ENCODE measurements around the gene GFRA4. TPM values are rescaled to one million over a fixed set of nuclear protein-coding genes. Genes with fewer than 3 reads are reported as not detected.

Gene GFRA4
- total RNA-seq, 1 donor from 2014 or later, result not detected

DNA sequence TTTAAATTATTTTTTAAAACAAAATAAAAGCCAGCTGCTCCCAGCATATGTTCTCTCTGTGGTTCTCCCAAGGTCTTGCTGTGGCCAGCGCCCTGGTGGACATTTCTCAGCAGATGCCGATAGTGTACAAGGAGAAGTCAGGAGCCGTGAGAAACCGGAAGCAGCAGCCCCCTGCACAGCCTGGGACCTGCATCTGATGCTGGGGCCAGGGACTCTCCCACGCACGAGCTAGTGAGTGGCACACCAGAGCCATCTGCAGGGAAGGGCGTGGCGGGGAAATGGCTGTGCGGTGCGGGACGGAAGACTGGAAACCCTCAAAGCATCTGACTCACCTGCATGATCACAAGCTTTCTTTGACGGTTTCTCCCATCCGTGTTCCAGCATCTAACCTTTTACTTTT is 16.5 kb downstream of the GFRA4 start:
- Histone ChIP-seq H3K4me1 (no peaks in the 10 kb centered on the region), H3K27ac (no peak overlapping the region), H3K9me3 (no peaks in the 10 kb centered on the region), H3K4me3 (no peak overlapping the region), H3K36me3 (peaks cover 79% of the 10 kb centered on the region), H3K27me3 (no peaks in the 10 kb centered on the region)
- DNase-seq (no peak), ATAC-seq (no peak)
- TF ChIP-seq, protein P1, sequence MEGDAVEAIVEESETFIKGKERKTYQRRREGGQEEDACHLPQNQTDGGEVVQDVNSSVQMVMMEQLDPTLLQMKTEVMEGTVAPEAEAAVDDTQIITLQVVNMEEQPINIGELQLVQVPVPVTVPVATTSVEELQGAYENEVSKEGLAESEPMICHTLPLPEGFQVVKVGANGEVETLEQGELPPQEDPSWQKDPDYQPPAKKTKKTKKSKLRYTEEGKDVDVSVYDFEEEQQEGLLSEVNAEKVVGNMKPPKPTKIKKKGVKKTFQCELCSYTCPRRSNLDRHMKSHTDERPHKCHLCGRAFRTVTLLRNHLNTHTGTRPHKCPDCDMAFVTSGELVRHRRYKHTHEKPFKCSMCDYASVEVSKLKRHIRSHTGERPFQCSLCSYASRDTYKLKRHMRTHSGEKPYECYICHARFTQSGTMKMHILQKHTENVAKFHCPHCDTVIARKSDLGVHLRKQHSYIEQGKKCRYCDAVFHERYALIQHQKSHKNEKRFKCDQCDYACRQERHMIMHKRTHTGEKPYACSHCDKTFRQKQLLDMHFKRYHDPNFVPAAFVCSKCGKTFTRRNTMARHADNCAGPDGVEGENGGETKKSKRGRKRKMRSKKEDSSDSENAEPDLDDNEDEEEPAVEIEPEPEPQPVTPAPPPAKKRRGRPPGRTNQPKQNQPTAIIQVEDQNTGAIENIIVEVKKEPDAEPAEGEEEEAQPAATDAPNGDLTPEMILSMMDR (IDR thresholded peaks at IDR 0.05), result no peak
- intact Hi-C loops (cut with DNase I), result no loop called here

DNA sequence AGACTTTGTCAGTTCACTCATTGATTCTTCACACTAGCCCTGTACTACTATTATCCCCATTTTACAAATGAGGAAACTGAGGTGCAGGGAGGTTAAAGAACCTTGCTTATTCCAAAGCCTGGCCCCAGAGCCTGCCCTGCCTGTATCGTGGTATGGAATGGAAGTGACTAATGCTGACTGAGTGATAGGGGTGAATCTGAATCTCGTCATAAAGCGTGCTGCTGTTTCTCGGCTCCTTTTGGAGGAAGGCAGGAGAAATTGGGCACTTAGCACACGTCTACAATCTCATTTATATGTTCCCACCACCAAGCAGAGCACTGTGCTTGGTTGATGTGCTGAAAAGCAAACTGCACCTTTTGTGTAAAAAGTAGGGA is 17.1 kb downstream of the GFRA4 start:
- H3K9me3 ChIP-seq, result no peaks in the 10 kb centered on the region
- no peaks in the 10 kb centered on the region for H3K4me1 ChIP-seq
- no peaks in the 10 kb centered on the region for H3K27me3 ChIP-seq
- no peak overlapping the region for H3K4me3 ChIP-seq
- DNase-seq (no peak), ATAC-seq (no peak)
- TF ChIP-seq, protein P1 (IDR thresholded peaks at IDR 0.05), result no peak
- intact Hi-C loops (cut with DNase I), result no loop called here
- H3K27ac ChIP-seq, result no peak overlapping the region
- H3K36me3 ChIP-seq, result peaks cover 79% of the 10 kb centered on the region

DNA sequence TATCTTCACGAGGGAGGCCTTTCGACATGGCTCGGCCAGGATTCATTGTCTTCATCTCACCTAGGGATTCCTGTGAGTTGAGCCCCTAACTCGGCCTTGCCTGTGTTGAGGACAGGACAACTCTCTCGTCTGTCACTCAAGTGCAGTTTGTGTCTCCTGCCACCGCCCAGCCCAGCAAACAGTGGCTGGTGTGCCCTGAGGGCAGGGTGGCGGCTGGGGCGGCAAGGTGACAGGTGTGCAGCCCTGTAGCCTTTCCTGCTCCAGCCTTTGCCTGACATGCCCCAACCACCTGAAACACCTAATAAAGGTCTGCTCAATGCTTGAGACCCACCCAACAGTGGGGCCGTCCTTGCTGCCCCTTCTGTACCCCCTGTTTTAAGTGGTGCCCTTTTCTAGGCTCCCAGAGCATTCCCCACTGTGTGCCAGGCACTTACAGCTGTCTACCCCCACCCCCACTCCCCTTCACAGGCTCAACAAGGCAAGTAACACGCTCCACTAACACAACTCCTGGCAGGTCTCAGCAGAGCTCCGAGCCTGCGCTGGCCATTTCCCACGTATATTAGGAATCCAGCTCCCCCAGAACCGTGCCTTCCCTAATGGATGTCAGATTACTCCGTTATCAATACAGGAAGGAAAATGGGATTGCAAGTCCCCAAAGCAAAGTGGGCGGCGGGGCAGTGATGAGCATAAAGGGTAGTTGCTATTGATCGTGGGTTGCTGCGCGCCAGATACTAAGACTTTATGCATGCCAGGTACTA is 17.7 kb downstream of the GFRA4 start:
- ATAC-seq (peak; percentile 10), DNase-seq (no peak)
- Histone ChIP-seq H3K27ac (no peak overlapping the region), H3K27me3 (no peaks in the 10 kb centered on the region), H3K4me1 (no peaks in the 10 kb centered on the region), H3K9me3 (no peaks in the 10 kb centered on the region), H3K36me3 (peaks cover 79% of the 10 kb centered on the region), H3K4me3 (no peak overlapping the region)
- intact Hi-C loops (cut with DNase I), result no loop called here
- TF ChIP-seq, protein P1 (IDR thresholded peaks at IDR 0.05), result no peak

DNA sequence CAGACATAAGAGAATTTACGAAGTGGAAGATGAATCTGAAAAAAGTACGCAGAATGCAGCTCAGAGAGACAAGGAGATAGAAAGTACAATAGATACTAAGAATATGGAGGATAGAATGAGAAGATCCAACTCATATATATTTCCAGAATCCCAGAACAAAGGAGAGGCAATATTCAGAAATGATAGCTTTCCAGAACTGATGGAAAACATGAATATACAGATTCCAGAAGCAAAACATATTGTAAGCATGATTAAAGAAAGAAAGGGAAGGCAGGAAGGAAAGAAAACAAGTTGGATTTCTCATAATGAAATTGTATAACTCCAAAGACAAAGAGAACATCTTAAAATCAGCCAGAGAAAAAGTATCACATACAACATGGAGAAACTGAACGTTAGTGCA is 22.9 kb downstream of the GFRA4 start:
- no peaks in the 10 kb centered on the region for H3K27me3 ChIP-seq
- TF ChIP-seq, protein P1 (IDR thresholded peaks at IDR 0.05), result no peak
- peaks cover 48% of the 10 kb centered on the region for H3K36me3 ChIP-seq
- H3K27ac ChIP-seq, result no peak overlapping the region
- intact Hi-C loops (cut with DNase I), result no loop called here
- no peak for ATAC-seq
- no peaks in the 10 kb centered on the region for H3K9me3 ChIP-seq
- DNase-seq, result no peak
- no peak overlapping the region for H3K4me3 ChIP-seq
- H3K4me1 ChIP-seq, result no peaks in the 10 kb centered on the region

DNA sequence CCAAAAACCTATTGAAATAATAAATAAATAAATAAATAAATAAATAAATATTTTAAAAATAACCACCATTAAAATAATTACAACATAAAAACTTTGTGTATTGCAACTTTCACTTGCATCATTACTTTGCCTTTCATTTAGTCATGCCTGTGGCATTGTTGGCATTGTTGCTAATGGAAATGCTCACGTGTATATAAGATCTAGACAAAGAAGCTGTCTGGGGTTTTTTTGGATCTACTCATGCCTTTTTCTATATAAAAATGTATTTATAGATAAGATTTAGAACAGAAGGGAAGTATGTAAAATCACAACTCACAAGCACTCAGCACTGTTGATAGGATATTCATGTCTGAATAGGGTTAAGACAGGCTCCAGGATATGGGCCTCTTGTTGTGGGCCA is 27.9 kb downstream of the GFRA4 start:
- Histone ChIP-seq H3K4me3 (no peak overlapping the region), H3K36me3 (peaks cover 28% of the 10 kb centered on the region), H3K9me3 (no peaks in the 10 kb centered on the region), H3K27ac (no peak overlapping the region), H3K4me1 (no peaks in the 10 kb centered on the region), H3K27me3 (no peaks in the 10 kb centered on the region)
- TF ChIP-seq, protein P1 (IDR thresholded peaks at IDR 0.05), result no peak
- intact Hi-C loops (cut with DNase I), result no loop called here
- no peak for ATAC-seq
- no peak for DNase-seq

All from upper lobe of right lung (tissue), 1 donor.